HG02938 (cell line): ENCODE results near the gene ARID1B.

ENCODE experiments used
- ATAC-seq: cut with Tn5 transposase; IDR thresholded peaks from one replicate; pipeline ENCODE4 v1.9.1; 2021; ENCODE audit warnings: mild to moderate bottlenecking, moderate library complexity; ENCODE audit not compliant: unreplicated experiment

Gene ARID1B

DNA sequence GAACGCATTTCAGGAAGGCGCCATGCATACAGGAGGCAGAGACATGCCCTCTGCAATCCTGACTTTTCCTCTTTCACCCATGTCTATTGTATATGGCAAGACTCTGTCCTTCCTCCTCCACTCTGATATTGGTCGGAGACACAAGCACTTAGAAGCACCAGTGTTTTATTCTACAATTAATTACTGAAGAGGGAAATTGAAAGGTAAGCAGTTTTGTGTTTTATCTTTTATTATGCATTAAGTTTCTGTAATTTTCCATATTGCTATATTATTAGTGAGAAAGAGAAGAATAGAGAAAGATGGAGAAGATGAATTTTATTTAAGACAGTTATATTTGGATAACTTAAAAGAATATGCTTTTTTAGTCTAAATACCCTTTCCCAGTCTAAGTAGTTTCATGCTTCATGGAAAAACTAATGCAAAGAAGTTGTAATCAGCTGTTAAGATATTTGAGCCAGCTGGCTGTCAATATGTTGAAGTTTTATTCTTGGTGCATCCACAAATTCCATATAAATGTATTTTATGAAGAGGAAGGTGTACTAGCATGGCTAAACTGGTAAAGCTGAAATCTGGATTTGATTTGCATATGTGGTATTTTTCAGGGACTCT is 13.6 kb downstream of the ARID1B start:
- ATAC-seq: no peak

DNA sequence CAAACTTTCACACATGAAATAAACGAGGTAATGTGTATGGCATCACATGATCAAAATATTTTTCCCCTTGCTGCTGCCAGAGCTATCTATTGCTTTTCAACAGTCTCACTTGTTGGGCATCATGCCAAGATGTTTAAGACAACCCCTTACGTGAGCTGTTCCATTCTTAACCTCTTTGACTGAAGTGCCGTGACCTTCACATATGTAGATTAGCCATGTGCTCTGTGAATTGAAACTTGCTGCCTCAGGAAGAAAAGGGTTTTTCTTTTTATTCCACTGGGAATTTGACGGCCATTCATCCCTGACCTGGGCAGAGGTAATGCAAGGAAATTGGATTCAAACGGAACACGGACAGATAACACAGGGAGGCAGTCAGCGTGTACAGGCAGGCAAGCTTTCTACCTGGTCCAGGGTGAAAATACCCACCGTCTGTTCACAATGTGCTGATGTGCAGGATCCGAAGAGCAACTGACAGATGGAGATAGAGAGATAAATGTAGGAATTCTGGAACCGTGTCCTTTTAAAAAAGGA is 14.2 kb downstream of the ARID1B start:
- ATAC-seq: peak; percentile 64

DNA sequence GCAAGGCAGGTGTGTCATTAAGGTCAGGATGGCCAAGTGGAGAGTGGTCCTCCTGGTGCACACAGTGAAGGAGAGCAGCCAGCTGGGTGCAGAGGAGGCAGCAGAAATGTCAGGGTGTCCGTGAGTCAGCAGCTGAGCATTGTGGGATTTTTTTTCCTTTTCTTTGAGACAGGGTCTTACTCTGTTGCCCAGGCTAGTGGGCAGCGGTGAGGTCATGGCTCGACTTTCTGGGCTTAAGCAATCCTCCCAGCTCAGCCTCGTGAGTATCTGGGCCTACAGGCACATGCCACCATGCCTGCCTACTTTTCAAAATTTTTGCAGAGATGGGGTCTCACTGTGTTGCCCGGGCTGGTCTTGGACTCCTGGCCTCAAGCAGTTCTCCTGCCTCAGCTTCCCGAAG is 16.0 kb downstream of the ARID1B start:
- no peak for ATAC-seq

DNA sequence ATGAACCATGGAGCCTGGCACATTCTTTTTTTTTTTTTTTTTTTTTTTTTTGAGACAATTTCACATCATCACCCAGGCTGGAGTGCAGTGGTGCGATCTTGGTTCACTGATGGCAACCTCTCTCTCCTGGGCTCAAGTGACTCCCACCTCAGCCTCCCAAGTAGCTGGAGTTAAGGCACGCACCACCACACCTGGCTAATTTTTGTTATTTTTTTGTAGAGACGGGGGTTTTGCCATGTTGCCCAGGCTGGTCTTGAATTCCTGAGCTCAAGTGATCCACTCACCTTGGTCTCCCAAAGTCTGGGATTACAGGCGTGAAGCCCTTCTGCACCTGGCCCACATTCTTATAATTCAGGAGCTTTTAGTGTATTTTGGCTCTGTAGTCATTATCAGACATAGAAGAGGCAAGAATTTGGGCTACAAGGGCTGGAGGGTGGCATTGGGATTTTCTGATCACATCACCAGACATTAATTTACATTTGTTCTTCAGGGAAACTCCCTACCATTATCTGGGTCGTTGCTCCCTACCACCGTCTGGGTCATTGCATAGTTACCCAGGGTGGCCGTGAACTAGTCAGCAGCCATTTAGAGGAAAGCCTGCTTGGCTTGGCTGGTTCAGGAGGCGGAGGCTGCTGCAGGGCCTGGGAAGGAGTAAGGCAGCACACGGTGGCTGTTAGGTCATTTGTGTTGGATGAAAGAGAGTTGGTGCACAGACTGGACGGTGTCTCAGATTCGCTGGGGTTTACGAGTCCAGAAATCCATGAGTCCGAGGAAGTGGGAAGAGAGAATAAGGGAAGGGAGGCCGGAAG is 17.6 kb downstream of the ARID1B start:
- peak; percentile 49 for ATAC-seq

DNA sequence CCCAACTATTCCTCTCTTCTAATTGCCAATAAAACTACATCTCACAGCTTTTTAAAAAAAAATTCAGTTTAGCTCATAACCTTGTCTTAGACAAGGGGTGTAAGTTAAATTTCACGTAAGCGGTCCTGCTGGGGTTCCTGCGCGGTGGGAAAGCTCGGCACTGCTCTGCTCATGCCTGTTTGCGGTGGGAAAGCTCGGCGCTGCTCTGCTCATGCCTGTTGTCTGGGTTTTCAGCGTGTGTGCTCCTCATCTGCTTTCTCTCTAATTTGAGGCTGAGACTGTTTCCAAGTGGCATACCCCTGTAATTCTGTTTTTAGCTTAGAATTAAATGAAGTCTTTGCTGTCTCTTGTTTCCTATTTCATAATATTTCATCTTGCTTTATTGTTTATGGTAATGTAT is 18.6 kb downstream of the ARID1B start:
- ATAC-seq: no peak

DNA sequence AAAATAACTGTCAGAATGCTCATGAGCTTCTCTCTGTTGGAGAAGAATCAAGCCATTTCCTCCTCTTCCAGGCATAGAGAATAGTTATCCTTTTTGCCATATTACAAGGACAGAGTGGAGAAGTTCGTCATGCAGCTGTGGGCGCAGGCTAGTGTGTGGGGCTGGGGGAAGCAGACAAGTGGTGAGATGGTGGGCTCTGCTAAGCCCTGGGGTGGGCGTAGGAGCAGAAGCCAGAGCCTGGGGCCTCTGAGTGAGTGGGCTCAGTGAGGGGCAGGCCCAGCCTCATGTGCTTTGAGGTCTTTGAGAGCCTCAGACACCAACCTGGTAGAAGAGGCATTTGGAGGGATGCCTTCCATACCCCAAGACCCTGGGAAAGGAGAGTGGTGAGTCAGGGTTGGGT is 19.4 kb downstream of the ARID1B start:
- ATAC-seq: no peak

DNA sequence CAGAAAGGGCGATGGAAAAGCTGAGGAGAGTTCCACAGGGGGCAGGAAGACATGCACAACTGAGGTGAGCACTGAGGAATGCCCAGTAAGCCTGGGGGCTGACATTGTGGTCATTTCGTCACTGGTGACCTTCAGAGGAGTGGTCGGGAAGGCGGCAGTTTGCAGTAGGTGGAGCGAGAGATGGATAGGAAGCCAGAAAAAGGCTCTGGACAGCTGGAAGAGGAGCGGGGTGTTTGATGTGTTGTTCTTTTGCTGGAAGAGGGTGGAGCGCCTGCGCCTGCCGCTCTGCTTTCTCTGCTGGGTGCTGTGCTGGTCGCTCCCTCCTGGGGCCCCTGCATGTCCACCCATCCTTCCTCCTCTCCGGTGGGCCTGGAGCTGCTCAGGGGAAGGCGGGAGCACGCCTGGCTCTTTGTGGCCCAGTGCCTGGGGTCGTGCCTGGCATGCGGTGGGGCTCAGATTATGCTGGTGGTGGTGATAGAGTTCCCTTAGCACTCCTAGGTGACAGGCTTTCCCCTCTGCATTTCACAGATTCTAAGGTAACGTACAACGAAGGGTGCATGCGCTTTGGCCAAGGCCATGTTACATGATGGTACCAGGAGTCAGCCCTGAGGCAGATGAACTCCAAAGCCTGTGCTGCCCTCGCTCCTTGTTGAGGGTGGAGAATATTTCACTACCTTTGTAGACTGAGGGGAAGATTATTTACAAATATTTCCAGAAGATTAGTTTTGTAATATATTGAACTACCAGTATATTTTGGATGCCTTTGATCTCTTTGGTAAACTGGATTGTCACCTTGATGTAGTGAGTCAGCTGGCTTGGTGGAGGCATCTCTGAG is 20.9 kb downstream of the ARID1B start:
- no peak for ATAC-seq

DNA sequence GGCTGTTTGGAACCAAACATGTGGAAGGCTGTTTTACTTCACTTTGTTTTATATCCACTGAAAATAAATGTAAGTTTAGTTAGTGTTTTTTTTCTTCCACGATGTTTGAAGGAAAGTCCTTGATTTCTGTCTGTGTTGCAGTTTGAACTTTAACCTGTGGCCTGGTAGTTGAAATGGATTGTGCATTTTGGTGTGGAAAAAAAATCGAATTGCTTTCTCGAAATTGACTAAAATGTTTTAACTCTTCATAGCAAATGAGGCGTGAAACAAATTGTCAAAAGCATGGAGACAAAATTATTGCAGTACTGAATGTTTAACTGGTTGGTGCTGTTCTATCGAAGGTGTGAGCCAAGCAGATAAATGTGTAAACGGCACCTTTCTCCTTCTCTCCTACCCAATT is 24.5 kb downstream of the ARID1B start:
- no peak for ATAC-seq

DNA sequence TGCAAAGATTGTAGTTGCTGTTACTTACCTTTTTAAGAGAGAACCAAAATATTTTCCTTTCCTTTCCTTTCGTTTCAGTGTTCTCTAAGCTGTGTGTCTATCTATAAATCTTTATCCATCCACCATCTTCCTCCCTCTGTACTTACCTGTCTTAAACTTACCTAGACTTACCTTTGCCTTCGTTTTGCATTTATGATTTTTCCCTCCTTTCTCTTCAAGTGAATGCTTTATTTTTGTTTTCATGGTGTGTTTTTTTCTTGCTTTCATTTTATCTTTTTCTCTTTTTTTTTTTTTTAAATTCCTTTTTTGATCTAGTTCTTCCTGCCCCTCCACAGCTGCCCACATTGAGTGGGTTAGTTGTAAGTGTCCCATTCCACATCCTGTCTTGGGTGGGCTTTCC is 26.2 kb downstream of the ARID1B start:
- no peak for ATAC-seq

DNA sequence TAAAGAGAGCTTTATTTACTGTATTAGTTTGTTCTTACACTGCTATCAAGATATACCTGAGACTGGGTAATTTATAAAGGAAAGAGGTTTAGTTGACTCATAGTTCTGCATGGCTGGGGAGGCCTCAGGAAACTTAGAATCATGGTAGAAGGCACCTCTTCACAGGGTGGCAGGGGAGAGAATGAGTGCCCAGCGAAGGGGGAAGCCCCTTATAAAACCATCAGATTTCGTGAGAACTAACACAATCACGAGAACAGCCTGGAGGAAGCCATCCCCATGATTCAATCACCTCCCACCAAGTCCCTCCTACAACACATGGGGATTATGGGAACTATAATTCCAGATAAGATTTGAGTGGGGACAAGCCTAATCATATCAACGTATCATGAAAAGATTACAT is 27.2 kb downstream of the ARID1B start:
- no peak for ATAC-seq

DNA sequence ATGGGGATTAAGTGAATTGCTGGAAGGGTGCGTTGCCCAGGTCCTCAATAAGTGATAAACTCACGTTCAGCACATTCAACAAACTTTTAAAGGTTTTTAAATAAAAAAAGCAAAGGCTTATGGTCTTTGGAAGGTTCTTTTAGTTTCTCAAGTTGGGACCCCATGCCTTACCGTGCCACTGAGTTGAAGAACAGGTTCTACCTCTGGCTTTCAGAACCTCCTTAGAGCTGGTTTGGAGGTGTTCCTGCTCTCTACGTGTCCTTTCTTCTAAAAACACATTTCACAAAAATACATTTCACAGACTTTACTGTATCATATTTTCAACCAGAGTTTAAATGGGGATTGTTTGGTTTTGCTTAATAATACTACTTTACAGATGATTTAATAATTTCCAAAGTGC is 29.0 kb downstream of the ARID1B start:
- no peak for ATAC-seq

DNA sequence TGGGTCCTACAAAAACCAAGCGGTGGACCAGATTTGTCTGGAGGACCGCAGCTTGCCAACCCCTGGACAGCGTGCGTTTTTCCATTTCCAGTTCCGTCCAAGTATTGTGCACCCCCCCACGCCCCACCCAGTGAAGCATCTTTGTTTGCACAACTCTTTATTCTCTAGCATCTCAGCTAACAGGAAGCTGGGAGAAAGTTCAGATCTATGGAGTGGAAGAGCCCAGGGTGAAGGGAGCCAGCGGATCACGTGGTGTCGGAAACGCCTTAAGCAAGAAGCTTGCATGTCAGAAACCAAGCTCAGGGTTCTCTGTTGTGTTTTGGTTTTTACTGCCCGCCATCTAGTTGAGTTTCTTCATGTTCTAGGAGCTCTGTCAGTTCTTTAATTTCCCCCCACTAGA is 29.9 kb downstream of the ARID1B start:
- ATAC-seq: no peak

DNA sequence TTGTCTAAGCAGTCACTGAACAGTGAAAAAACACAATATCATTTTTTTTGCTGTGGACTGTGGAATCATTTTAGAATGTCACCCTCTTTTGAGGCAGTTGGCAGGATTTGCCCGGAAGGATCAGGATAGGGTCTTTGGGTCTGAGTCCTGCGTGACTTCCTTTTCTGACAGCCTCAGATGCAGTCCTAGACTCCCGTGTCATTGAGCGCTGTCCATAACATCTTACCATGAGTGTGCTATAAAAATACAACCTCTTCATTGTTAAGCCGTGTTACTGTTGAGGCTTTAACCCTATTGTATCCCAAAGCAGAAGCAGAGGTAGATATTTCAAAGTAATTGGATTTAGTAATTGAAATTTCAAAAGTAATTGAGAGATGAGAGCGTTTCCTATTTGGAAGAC is 30.6 kb downstream of the ARID1B start:
- ATAC-seq: no peak

DNA sequence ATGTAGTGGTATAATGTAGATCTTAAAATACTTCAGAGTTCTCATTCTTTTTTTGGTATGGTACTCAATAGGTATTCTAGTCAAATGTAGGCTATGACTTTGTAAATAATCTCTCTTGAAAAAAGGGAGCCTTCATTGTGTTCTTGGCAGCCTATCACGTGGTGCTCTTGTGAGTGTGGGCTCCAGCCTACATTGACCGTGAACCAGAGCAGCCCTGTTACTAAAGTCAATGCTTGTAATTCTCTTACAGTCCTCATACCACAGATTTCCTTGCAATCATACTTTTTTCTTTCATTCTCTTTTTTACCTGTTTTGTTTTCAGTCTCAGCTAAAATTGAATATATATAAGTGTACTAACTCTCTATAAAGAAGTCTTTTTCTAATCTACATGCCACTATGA is 31.1 kb downstream of the ARID1B start:
- no peak for ATAC-seq

DNA sequence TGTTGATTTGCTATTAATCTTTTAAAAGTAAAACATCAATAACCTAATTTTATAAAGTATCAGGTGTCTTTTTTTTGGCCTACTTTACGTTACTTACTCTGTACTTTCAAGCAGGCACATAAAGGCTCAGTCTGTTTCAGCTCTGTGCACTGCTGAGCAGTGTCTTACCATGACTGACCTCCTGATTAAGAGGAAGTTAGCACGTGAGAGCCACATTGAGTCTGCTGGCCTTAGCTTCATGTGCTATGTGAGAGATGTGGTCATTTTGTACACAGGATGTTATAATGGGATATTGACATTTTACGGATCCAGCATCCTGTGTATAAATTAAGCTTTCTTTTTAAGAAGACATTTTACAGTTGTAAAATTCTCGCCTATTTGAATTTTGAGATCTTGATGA is 31.9 kb downstream of the ARID1B start:
- ATAC-seq: no peak

DNA sequence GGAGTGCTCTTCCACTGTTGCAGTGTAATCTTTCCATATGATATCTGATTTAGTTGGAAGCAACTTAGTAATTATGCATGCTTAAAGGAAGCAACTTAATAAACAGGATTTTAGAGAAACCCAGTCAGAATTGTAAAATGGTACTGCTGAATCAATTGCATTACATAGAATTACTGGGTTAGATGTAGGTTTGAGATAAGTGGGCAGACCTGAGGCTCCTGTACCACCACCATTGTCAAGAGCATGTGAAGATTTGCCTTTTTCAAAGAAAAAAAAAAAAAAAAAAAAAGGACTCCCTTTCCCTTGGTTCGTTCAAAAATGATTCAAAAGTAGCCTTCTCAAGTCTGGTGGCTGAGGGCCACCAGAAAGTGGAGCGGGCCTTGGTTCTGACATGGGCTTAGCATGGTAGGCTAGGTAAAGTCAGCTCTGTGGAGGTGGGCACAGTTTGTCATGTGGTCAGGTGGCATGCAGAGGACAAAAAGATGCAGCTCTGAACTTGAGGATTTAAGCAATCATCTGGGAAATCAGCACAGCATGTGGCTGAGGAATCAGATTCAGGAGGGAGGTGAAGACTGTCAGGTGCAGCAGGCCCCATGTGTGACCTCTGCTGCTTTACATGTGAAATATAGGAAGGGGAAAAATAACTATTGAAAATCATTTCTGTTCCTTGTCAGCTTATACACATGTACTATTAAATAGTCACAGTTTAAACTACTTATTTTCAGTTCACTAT is 32.4 kb downstream of the ARID1B start:
- ATAC-seq: no peak

DNA sequence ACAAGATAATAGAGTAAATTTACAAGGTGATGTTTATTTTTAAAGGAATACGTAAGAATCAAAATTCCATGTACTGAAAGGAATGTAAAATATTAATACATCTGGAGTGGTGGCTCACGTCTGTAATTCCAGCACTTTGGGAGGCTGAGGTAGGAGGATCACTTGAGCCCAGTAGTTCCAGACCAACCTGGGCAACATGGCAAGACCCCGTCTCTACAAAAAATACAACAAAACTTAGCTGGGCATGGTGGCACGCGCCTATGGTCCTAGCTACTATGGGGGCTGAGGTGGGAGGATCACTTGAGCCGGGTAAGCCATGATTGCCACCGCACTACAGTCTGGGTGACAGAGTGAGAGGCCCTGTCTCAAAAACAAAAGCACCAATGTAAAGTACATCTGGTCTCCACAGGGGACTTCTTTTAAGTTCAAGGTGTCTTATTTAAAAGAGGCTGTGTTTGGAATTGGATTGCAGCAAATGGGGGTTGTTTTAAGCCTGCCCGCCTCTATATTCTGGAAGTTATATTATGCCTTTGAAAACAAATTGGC is 36.9 kb downstream of the ARID1B start:
- no peak for ATAC-seq

DNA sequence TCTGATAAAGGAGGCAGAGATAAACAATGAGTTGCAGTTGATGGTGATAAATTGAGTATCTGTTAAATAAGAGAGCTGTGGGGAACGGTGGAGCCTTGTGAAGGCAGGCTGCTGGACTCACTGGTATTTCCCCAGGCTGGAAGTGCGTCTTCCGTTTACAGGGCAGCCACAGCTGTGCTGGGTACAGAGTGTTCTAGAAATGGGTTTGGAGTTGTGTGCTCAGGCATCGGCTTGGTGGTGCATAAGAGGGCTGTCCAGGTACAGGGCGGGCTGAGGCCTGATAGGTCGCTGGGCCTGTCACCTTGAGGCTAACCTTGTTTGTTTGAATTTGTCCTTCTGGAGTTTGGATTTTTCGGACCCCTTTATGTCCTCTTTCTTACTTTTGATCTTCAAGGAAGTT is 39.3 kb downstream of the ARID1B start:
- ATAC-seq: no peak

DNA sequence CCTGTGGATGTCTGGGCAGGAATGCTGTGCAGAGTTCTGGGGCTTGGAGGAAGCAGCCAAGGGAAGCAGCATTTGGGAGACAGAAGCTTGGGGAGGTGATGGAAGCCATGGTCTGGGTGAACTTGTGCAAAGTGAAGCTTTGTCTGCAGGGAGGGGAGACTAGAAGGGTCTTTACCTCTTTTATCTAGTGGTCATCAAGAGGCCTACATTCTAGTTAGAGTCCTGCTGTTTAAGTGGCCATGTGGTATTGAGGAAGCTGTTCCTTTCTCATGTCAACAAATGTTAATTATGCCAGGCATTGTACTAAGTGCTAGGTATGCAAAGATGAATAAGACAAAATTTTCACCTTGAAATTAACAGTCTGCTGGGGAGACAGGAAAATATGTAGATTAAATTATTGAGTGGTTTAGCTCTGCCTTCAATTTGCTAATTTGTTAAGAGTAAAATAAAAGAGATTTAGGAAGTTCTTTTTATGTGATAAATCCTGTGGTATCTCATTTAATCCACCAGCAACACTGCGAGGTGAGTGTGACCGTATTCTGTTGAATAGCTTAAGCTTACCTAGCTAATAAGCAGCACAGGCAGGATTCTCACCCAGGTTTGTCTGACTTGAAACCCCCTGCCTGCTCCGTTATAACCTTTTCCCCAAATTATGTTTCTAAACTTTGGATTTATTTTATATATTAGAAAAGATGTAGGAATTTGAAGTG is 43.1 kb downstream of the ARID1B start:
- ATAC-seq: no peak

DNA sequence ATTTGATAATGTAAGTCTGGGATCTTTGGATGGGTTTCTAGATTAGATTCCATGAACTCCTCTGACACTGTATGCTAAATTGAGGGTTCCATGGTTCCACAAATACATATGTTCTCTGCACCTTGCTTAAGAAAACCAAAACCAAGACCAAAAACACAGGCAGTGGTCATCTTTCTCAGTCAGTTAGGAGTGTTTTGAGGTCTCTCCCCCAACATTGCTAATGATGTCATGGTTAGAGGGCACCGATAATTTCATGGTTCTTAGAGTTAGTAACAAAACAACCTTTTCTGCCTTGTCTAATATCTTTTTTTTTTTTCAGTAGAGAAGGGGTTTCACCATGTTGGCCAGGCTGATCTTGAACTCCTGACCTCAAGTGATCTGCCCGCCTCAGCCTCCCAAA is 44.5 kb downstream of the ARID1B start:
- ATAC-seq: no peak
